Prostate gland (tissue), 2 donors: ENCODE results near the gene GUCY1A2. TPM values are rescaled to one million over a fixed set of nuclear protein-coding genes. Genes with fewer than 3 reads are reported as not detected.

Experiments used
- DNase-seq: peaks from one replicate; pipeline ENCODE4 v3.0.0-alpha.2; 2019; ENCODE audit warnings: low spot score
- H3K27ac ChIP-seq, 2 donors: fragments of 200-600 bp; sonication (generic); 2 replicates each; pipeline ENCODE4 v1.5.1; 2017 to 2019
- H3K27me3 ChIP-seq: fragments of 200-600 bp; sonication (generic); replicated peaks from 2 replicates; pipeline ENCODE4 v1.5.1; 2019; ENCODE audit not compliant: insufficient read depth
- H3K36me3 ChIP-seq, 2 donors: fragments of 200-600 bp; sonication (generic); 1 replicate in 1 of 2; 2 replicates in 1 of 2; pipeline versions ENCODE4 v1.5.1 to v1.8.1; 2017 to 2019
- H3K4me1 ChIP-seq: fragments of 200-600 bp; sonication (generic); replicated peaks from 2 replicates; pipeline ENCODE4 v1.5.1; 2019
- H3K4me3 ChIP-seq, 2 donors: fragments of 200-600 bp; sonication (generic); 2 replicates each; pipeline ENCODE4 v1.5.1; 2017 to 2019
- H3K9me3 ChIP-seq: fragments of 200-600 bp; sonication (generic); 2 replicates; pipeline ENCODE4 v1.5.1; 2017
- POLR2A ChIP-seq: fragments of 450-650 bp; IDR thresholded peaks from one replicate; pipeline ENCODE4 v1.6.1; 2016; ENCODE audit warnings: antibody characterized with exemption, mild to moderate bottlenecking
- POLR2AphosphoS5 ChIP-seq: sonication (generic); formaldehyde crosslinking; IDR thresholded peaks from one replicate; pipeline ENCODE4 v1.6.1; 2017; ENCODE audit warnings: antibody characterized with exemption
- WGBS: methylation state at CpG from one replicate; pipeline ENCODE4 v1.1.5; 2018; 5-methylcytosine and 5-hydroxymethylcytosine counted together
- intact Hi-C: fragments of 100-400 bp; cut with DNase I; formaldehyde crosslinking; loops from one replicate; pipeline ENCODE4 v1.14.2; 2022
- total RNA-seq, 2 donors: library from RNA; depleted of rRNA; stranded (reverse); fragments of >200 nt; gene quantifications; one replicate each; pipeline ENCODE4 v1.1.0, GENCODE V29; 2016
- TF ChIP-seq, protein P1 (sequence below), 4 experiments: fragments of 200-600 bp in 2 of 4; fragments of 450-650 bp in 2 of 4; sonication (generic) in 2 of 4; IDR thresholded peaks; 1 replicate in 3 of 4; 2 replicates in 1 of 4; pipeline ENCODE4 v1.5.1; 2016 to 2019; ENCODE audit warnings: antibody characterized with exemption in 4 of 4, mild to moderate bottlenecking in 2 of 4, moderate library complexity in 2 of 4

GUCY1A2 gene
- total RNA-seq, 2 donors from 2014 or later = 1.2 to 15.3 TPM

DNA sequence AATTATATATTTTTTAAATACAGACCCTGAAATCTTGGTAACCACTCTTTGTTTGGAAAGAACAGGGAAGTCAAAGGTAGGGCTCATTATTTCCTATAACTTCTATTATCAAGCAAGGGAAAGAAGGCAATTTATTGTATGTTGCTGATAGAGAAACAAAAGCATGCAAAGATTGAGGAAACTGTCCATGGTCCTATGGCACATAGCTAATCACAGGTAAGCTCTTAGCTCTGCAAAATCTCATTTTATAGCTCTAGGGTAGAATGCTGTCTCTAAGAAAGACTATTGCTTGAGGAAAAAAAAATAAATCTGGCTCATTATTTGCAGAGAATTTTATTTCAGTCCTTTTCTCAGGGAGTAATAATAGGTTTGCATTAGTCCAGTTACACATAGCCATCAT, 7.4 kb upstream of the GUCY1A2 start:
- H3K36me3 ChIP-seq = no peaks in the 10 kb centered on the region
- H3K4me3 ChIP-seq = no peak overlapping the region
- no peak overlapping the region for H3K27ac ChIP-seq
- no peaks in the 10 kb centered on the region for H3K4me1 ChIP-seq
- no peaks in the 10 kb centered on the region for H3K9me3 ChIP-seq
- DNase-seq = no peak
- H3K27me3 ChIP-seq = no peaks in the 10 kb centered on the region
- intact Hi-C loops = no loop called here
- TF ChIP-seq POLR2AphosphoS5 (no peak), POLR2A (no peak)
- TF ChIP-seq, protein P1, sequence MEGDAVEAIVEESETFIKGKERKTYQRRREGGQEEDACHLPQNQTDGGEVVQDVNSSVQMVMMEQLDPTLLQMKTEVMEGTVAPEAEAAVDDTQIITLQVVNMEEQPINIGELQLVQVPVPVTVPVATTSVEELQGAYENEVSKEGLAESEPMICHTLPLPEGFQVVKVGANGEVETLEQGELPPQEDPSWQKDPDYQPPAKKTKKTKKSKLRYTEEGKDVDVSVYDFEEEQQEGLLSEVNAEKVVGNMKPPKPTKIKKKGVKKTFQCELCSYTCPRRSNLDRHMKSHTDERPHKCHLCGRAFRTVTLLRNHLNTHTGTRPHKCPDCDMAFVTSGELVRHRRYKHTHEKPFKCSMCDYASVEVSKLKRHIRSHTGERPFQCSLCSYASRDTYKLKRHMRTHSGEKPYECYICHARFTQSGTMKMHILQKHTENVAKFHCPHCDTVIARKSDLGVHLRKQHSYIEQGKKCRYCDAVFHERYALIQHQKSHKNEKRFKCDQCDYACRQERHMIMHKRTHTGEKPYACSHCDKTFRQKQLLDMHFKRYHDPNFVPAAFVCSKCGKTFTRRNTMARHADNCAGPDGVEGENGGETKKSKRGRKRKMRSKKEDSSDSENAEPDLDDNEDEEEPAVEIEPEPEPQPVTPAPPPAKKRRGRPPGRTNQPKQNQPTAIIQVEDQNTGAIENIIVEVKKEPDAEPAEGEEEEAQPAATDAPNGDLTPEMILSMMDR (IDR thresholded peaks at IDR 0.05) = no peak

DNA sequence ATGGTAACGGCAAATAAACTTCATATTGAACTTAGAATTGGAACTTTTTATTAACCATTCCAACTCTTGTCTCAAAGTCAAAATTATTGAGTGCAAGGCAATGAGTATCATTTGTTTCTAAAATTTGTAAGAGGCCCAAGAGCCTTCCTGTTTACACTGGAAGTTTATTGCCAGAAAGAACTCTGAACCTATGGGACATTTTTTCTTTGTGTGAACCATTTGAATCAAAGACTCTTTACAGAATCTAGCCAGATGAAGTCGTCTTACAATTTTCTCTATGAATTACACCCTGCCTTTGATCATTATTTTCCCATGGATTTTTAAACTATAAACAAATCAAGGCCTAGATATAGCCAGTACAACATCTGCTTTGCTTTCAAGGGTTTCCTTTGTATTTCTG, 2.3 kb upstream of the GUCY1A2 start:
- no peak for DNase-seq
- Histone ChIP-seq H3K9me3 (no peaks in the 10 kb centered on the region), H3K36me3 (no peaks in the 10 kb centered on the region), H3K27ac (no peak overlapping the region), H3K4me3 (no peak overlapping the region), H3K4me1 (no peaks in the 10 kb centered on the region), H3K27me3 (no peaks in the 10 kb centered on the region)
- WGBS = 63% methylated on average over 2 of the region's 2 CpGs
- intact Hi-C loops = no loop called here
- TF ChIP-seq POLR2A (no peak), POLR2AphosphoS5 (no peak)
- TF ChIP-seq, protein P1 (IDR thresholded peaks at IDR 0.05) = no peak

DNA sequence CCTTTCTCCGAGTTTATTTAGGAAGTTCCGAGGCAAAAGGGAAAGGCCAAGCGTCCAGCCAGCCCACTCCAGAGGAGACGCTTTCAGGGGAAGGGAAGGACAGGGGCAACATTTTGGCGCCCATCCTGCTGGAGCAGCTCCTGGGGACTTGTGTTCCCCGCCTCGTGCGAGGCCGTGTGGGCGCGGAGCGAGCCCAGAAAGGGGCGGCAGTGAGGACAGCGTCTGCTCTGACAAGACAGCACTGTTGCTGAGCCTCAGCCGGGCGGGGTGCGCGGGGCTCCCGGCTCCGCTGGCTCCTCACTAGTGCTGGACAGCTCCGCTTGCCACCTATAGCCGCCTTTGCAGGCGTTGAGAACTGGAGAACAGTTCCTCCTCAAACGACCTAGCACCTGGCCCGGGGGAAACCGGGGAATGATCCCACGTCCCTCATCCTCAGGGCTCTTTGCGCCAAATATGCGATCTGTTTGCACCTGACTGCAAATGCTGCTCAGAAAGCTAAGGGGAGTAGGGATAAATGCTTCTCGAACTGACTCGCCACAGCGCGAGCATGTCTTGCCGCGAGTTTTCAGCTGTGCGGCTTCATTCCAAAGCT, 722 bp upstream of the GUCY1A2 start:
- peak; percentile 61 for DNase-seq
- Histone ChIP-seq H3K27ac (no peak overlapping the region), H3K9me3 (no peaks in the 10 kb centered on the region), H3K4me1 (no peaks in the 10 kb centered on the region), H3K27me3 (no peaks in the 10 kb centered on the region), H3K4me3 (peak overlapping the region; percentile 36 to 45), H3K36me3 (no peaks in the 10 kb centered on the region)
- WGBS = 2% methylated on average over 36 of the region's 36 CpGs
- TF ChIP-seq POLR2AphosphoS5 = peak; percentile 6
- TF ChIP-seq, protein P1 (IDR thresholded peaks at IDR 0.05) = no peak
- intact Hi-C loops = loop anchor here (5.0 kb wide), 3 partner anchors 42 to 787 kb away; no protein-coding TSS in a partner anchor

DNA sequence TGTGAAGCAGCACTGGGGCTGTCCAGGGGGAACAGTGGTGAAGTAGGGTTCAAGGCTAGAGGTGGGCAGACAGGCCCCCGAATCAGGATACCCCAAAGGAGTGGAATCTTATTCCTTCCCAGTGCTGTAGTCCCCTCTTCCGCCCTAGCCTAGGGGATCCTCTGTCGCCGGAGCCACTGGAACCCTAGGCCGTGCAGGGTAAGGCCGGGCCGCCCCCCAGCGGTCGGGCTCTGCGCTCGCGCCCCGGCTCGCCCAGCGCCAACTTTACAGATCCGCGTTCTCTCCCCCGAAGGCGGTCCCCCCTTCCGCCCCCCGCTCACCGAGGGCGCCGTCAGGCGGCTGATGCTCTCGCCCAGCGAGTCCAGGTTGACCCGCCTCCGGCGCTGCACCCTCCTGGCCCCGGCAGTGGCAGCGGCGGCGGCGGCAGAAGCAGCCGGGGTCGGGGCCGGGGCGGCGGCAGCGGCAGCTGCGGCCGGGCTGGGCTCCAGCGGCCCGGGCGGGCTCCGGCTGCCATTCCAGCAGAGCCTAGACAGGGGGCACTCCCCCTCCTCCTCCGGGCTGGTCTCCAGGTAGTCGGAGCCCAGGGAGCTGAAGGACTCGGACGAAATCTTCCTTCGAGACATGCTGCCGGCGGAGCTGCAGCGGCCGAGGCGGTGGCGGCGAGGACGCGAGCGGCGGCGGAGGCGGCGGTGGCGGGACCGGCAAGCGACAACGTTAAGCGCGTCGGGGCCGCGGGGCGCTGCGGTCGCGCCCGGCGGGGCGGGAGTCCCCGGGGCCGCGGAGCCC, 650 bp downstream of the GUCY1A2 start:
- peak overlapping the region in 1 of 2 donors; percentile 50 for H3K27ac ChIP-seq
- H3K4me1 ChIP-seq = no peaks in the 10 kb centered on the region
- peak overlapping the region; percentile 36 to 45 for H3K4me3 ChIP-seq
- no peaks in the 10 kb centered on the region for H3K36me3 ChIP-seq
- intact Hi-C loops = loop anchor here (5.0 kb wide), 3 partner anchors 40 to 785 kb away; no protein-coding TSS in a partner anchor
- no peaks in the 10 kb centered on the region for H3K27me3 ChIP-seq
- peak; percentile 27 for DNase-seq
- TF ChIP-seq, protein P1 (IDR thresholded peaks at IDR 0.05) = peak in 2 of 4 experiments; percentile 46 to 55
- no peak for TF ChIP-seq POLR2A
- TF ChIP-seq POLR2AphosphoS5 = no peak
- H3K9me3 ChIP-seq = no peaks in the 10 kb centered on the region
- 3% methylated on average over 39 of the region's 85 CpGs for WGBS

DNA sequence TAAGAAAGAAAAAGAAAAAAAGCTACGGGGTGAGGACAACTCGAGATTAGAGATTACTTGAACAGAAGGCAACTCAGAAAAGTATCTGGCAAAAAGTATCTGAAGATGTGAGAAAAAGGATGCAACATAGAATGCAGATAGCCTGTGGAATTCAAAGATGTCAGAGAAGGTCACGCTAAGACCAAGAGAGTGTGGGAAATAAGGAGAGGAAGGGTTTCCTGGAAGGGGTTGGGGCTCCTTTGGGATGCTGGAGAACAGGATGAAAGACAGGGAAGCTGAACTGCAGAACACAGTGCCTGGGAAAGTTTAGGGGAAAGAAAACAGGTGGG, 1.2 kb downstream of the GUCY1A2 start:
- no peaks in the 10 kb centered on the region for H3K36me3 ChIP-seq
- WGBS = 56% methylated on average over 3 of the region's 3 CpGs
- no peak for DNase-seq
- intact Hi-C loops = loop anchor here (5.0 kb wide), 3 partner anchors 40 to 785 kb away; no protein-coding TSS in a partner anchor
- H3K27ac ChIP-seq = peak overlapping the region in 1 of 2 donors; percentile 50
- H3K4me3 ChIP-seq = peak overlapping the region; percentile 36 to 45
- H3K9me3 ChIP-seq = no peaks in the 10 kb centered on the region
- TF ChIP-seq POLR2AphosphoS5 (no peak), POLR2A (no peak)
- TF ChIP-seq, protein P1 (IDR thresholded peaks at IDR 0.05) = no peak
- no peaks in the 10 kb centered on the region for H3K4me1 ChIP-seq
- no peaks in the 10 kb centered on the region for H3K27me3 ChIP-seq
